ENCODE results near the gene CBFA2T3. TPM values are rescaled to one million over a fixed set of nuclear protein-coding genes. Genes with fewer than 3 reads are reported as not detected.

CBFA2T3 gene
- total RNA-seq, 1 experiment from 2014 or later: 2.9 TPM

- H3K4me1 ChIP-seq (ENCODE audit: insufficient read depth, low read length): no peaks in the 10 kb centered on the region
- WGBS (ENCODE audit: extremely low coverage, insufficient read length, low lambda C conversion rate): no CpG with 5 or more reads among the region's 8 CpGs
- Mint-ChIP-seq H3K27ac (no peak overlapping the region), H3K4me1 (no peaks in the 10 kb centered on the region), H3K36me3 (ENCODE audit: insufficient read depth in 1 of 3, low read depth in 3 of 3) (no peaks in the 10 kb centered on the region), H3K27me3 (ENCODE audit: low read depth) (peaks cover 6% of the 10 kb centered on the region), H3K9me3 (peaks cover 0 to 2% of the 10 kb centered on the region in 2 experiments; a peak in 3 of 5 replicates), H3K4me3 (no peak overlapping the region)
- H3K79me2 ChIP-seq (ENCODE audit: insufficient read depth, low read length): no peaks in the 10 kb centered on the region
- no peaks in the 10 kb centered on the region for H3K23me2 ChIP-seq (ENCODE audit: insufficient read length, low read depth, low read length, poor library complexity, severe bottlenecking)
- no peak overlapping the region for H3K56ac ChIP-seq (ENCODE audit: insufficient read length, low read depth, low read length)
- no peak overlapping the region for H2BK120ac ChIP-seq (ENCODE audit: low read depth, low read length, poor library complexity, severe bottlenecking)
- no peak for TF ChIP-seq CTCF (conservative IDR thresholded peaks at IDR 0.05)
- no peaks in the 10 kb centered on the region for H3K9me3 ChIP-seq (ENCODE audit: control insufficient read depth, low read depth, low read length)
- H2BK12ac ChIP-seq (ENCODE audit: insufficient read length, low read depth, low read length): no peak overlapping the region
- H3K79me1 ChIP-seq (ENCODE audit: insufficient read depth, low read depth, low read length, poor library complexity, severe bottlenecking): no peaks in the 10 kb centered on the region
- H3K23ac ChIP-seq (ENCODE audit: insufficient read length, low read depth, low read length): no peak overlapping the region
- H2AK5ac ChIP-seq (ENCODE audit: insufficient read length, low read length): no peak overlapping the region
- no peaks in the 10 kb centered on the region for H3K27me3 ChIP-seq (ENCODE audit: insufficient read depth, low read length)
- H2BK20ac ChIP-seq (ENCODE audit: low read depth, low read length, poor library complexity, severe bottlenecking): no peak overlapping the region
- H4K5ac ChIP-seq (ENCODE audit: insufficient read length, low read depth, low read length): no peak overlapping the region
- H4K8ac ChIP-seq (replicated peaks; ENCODE audit: insufficient read length, low read depth, low read length): no peak overlapping the region
- no peak overlapping the region for H3T11ph ChIP-seq (ENCODE audit: low read length)
- H3K27ac ChIP-seq (ENCODE audit: insufficient read length, low read depth, low read length): no peak overlapping the region
- H3K18ac ChIP-seq (ENCODE audit: insufficient read length, low read depth, low read length): no peak overlapping the region
- H4K91ac ChIP-seq (ENCODE audit: insufficient read length, low read depth, low read length): no peak overlapping the region
- H2BK15ac ChIP-seq (ENCODE audit: low read depth, low read length): no peak overlapping the region
- H3K4me2 ChIP-seq (ENCODE audit: insufficient read depth, insufficient read length, low read length): no peak overlapping the region
- H4K20me1 ChIP-seq (ENCODE audit: control insufficient read depth, insufficient read depth, insufficient read length): no peaks in the 10 kb centered on the region
- no peak overlapping the region for H3K14ac ChIP-seq (ENCODE audit: insufficient read depth, low read length)
- no peak overlapping the region for H3K9ac ChIP-seq (ENCODE audit: extremely low read depth, insufficient read length, low read length)
- no peak overlapping the region for H2BK5ac ChIP-seq (ENCODE audit: insufficient read length, low read length)
- no peak for DNase-seq
- no peak overlapping the region for H2AFZ ChIP-seq (ENCODE audit: low read length)
- H3K4ac ChIP-seq (ENCODE audit: low read depth, low read length): no peak overlapping the region
These were observed 11.6 kb downstream of the CBFA2T3 start for GRCh38 chr16:88965411-88965810.

All from H9 (cell line).